HepG2 (cell line): Measurements from ENCODE around the gene AVPR2. TPM values are rescaled to one million over a fixed set of nuclear protein-coding genes. Genes with fewer than 3 reads are reported as not detected.

Source experiments
- ATAC-seq: fragments of 200-7000 bp; cut with Tn5 transposase; 3 replicates; pipeline ENCODE4 v1.9.1; 2020; ENCODE audit warnings: mild to moderate bottlenecking, moderate library complexity
- BruUV-seq: library from RNA; stranded (reverse); fragments of 400-500 nt; replicated peaks from 2 replicates; lab custom pipeline; 2021; lab: Mats Ljungman, UMichigan
- CTCF ChIA-PET: fragments of 300-600 bp; formaldehyde crosslinking; extraction: SDS; loops from one replicate; lab custom pipeline; 2021; ENCODE audit warnings: low total read pairs, inconsistent platforms, low intra/inter-chr PET ratio; lab: Yijun Ruan, JAX
- POLR2A ChIA-PET: fragments of 350-600 bp; sonication (Branson Sonifier 250); formaldehyde crosslinking; loops from one replicate; lab custom pipeline; 2020; ENCODE audit warnings: antibody characterized with exemption, inconsistent platforms; lab: Yijun Ruan, JAX
- DNase-seq: peaks from one replicate; pipeline ENCODE4 v3.0.0-alpha.2; 2015; ENCODE audit warnings: low spot score
- FAIRE-seq: peaks from 3 replicates; lab custom pipeline; 2011; peaks lifted over from hg19 to GRCh38; lab: Jason Lieb, UNC
- H2AFZ ChIP-seq: one replicate; pipeline ENCODE4 v1.6.1; 2011; ENCODE audit warnings: low read length, inconsistent platforms
- H3K27ac ChIP-seq: fragments of 300-600 bp; 3 replicates; pipeline ENCODE4 v1.8.0; 2011; ENCODE audit warnings: mixed run types, mild to moderate bottlenecking, mixed read lengths, low read length, inconsistent platforms; ENCODE audit not compliant: insufficient read depth; ENCODE audit errors: extremely low read length
- H3K27me3 ChIP-seq, 2 experiments: fragments of 200-600 bp in 1 of 2; 2 replicates in 1 of 2; 3 replicates in 1 of 2; pipeline versions ENCODE4 v1.6.0 to v1.8.0; 2011; ENCODE audit warnings: low read length in 2 of 2, mild to moderate bottlenecking in 2 of 2, moderate library complexity in 2 of 2, inconsistent platforms in 1 of 2; ENCODE audit not compliant: insufficient read depth in 2 of 2, control insufficient read depth in 1 of 2
- H3K36me3 ChIP-seq, 2 experiments: fragments of 200-600 bp in 1 of 2; replicated peaks in 1 of 2; 2 replicates in 1 of 2; 3 replicates in 1 of 2; pipeline versions ENCODE4 v1.5.1 to v1.8.0; 2011; ENCODE audit warnings: low read length in 2 of 2, inconsistent platforms in 1 of 2; ENCODE audit not compliant: insufficient read depth in 2 of 2, control insufficient read depth in 1 of 2
- H3K4me1 ChIP-seq: 2 replicates; pipeline ENCODE4 v1.5.1; 2012; ENCODE audit warnings: low read length, inconsistent platforms; ENCODE audit not compliant: insufficient read depth
- H3K4me2 ChIP-seq: 2 replicates; pipeline ENCODE4 v1.6.0; 2011; ENCODE audit warnings: low read depth, low read length, inconsistent platforms
- H3K4me3 ChIP-seq, 3 experiments: fragments of 200-600 bp in 1 of 3; sonication (generic), shearing (Covaris generic) in 1 of 3; replicated peaks in 1 of 3; 2 replicates each; pipeline ENCODE4 v1.5.1; 2011 to 2016; ENCODE audit warnings: low read length in 3 of 3, inconsistent platforms in 2 of 3, low read depth in 2 of 3, mild to moderate bottlenecking in 2 of 3, control low read depth in 1 of 3, mixed read lengths in 1 of 3; ENCODE audit not compliant: insufficient read depth in 1 of 3
- H3K79me2 ChIP-seq: one replicate; pipeline ENCODE4 v1.6.1; 2011; ENCODE audit warnings: low read length, inconsistent platforms; ENCODE audit not compliant: insufficient read depth
- H3K9ac ChIP-seq: 2 replicates; pipeline ENCODE4 v1.6.0; 2011; ENCODE audit warnings: mild to moderate bottlenecking, low read depth, low read length, inconsistent platforms; ENCODE audit not compliant: insufficient read depth
- H3K9me3 ChIP-seq: 2 replicates; pipeline ENCODE4 v1.5.1; 2012; ENCODE audit warnings: mild to moderate bottlenecking, low read length
- H4K20me1 ChIP-seq: 2 replicates; pipeline ENCODE4 v1.6.0; 2011; ENCODE audit warnings: inconsistent platforms, mild to moderate bottlenecking, low read length, moderate library complexity; ENCODE audit not compliant: insufficient read depth
- FOSL2 ChIP-seq: sonication (generic); formaldehyde crosslinking; IDR thresholded peaks from 2 replicates; pipeline ENCODE4 v1.4.0; 2020; ENCODE audit warnings: missing genetic modification reagents
- HNRNPL ChIP-seq: fragments of 200-400 bp; formaldehyde crosslinking; IDR thresholded peaks from 2 replicates; pipeline ENCODE4 v1.6.1; 2017; ENCODE audit warnings: mild to moderate bottlenecking, low read depth, low read length
- KLF6 ChIP-seq: IDR thresholded peaks from 2 replicates; pipeline ENCODE4 v1.8.0; 2016; ENCODE audit warnings: missing biosample characterization, missing genetic modification reagents
- NR2F6 ChIP-seq, 2 experiments: IDR thresholded peaks; 2 replicates each; pipeline ENCODE4 v1.6.1; 2016; ENCODE audit warnings: antibody characterized with exemption in 1 of 2, mild to moderate bottlenecking in 1 of 2
- NR3C1 ChIP-seq: sonication (generic); formaldehyde crosslinking; IDR thresholded peaks from 2 replicates; pipeline ENCODE4 v1.4.0; 2020; ENCODE audit warnings: missing genetic modification reagents
- SOX6 ChIP-seq, 2 experiments: fragments of 450-650 bp in 1 of 2; sonication (generic) in 1 of 2; formaldehyde crosslinking in 1 of 2; IDR thresholded peaks; 2 replicates each; pipeline versions ENCODE4 v1.4.0 to v1.6.1; 2017 to 2020; ENCODE audit warnings: antibody characterized with exemption in 1 of 2, mild to moderate bottlenecking in 1 of 2, missing genetic modification reagents in 1 of 2
- STAG1 ChIP-seq: sonication (generic); formaldehyde crosslinking; IDR thresholded peaks from 2 replicates; pipeline ENCODE4 v1.4.0; 2020; ENCODE audit warnings: missing genetic modification reagents
- XRCC5 ChIP-seq: fragments of 200-400 bp; formaldehyde crosslinking; optimal IDR thresholded peaks from 2 replicates; pipeline ENCODE3; 2017; ENCODE audit warnings: mild to moderate bottlenecking, low read length
- ZBTB42 ChIP-seq: sonication (generic); formaldehyde crosslinking; IDR thresholded peaks from 2 replicates; pipeline ENCODE4 v1.5.0; 2020; ENCODE audit warnings: mild to moderate bottlenecking, missing genetic modification reagents
- ZNF224 ChIP-seq: sonication (generic); formaldehyde crosslinking; IDR thresholded peaks from 2 replicates; pipeline ENCODE4 v1.5.0; 2020; ENCODE audit warnings: mild to moderate bottlenecking, missing genetic modification reagents
- ZNF263 ChIP-seq: sonication (generic); formaldehyde crosslinking; IDR thresholded peaks from 2 replicates; pipeline ENCODE4 v1.4.0; 2020; ENCODE audit warnings: missing genetic modification reagents
- ZNF629 ChIP-seq: sonication (generic); formaldehyde crosslinking; conservative IDR thresholded peaks from 2 replicates; pipeline ENCODE4 v1.5.0; 2020; ENCODE audit warnings: missing genetic modification reagents
- WGBS: methylation state at CpG from one replicate; pipeline ENCODE4 v1.1.6; 2017; ENCODE audit warnings: low lambda C conversion rate; 5-methylcytosine and 5-hydroxymethylcytosine counted together
- in situ Hi-C: cut with HindIII; loops from 2 replicates; pipeline ENCODE4 v1.10.0; 2017; ENCODE audit warnings: low pct_unique_long_range_greater_than_20kb; ENCODE audit not compliant: extremely low pct_ligation_motif_present
- intact Hi-C: fragments of 100-400 bp; cut with micrococcal nuclease; formaldehyde crosslinking; loops from one replicate; pipeline ENCODE4 v1.10.0; 2022; ENCODE audit not compliant: unreplicated experiment
- polyA plus RNA-seq, 8 experiments: library from polyadenylated mRNA; depleted of rRNA in 3 of 8; stranded (reverse) in 7 of 8; unstranded in 1 of 8; fragments of >200 nt; fragmentation: Illumina TruSeq in 4 of 8; extraction: Trizol in 4 of 8; gene quantifications; 2 replicates each; pipeline versions ENCODE4 v1.2.1 to v1.2.3, GENCODE V29; 2011 to 2016; ENCODE audit warnings: low read depth in 4 of 8, missing spikeins in 1 of 8, mixed read lengths in 1 of 8; ENCODE audit not compliant: insufficient read depth in 1 of 8
- total RNA-seq, 5 experiments: library from RNA; depleted of rRNA; stranded (reverse); fragments of >200 nt; fragmentation: Illumina TruSeq; extraction: Trizol; gene quantifications; 2 replicates each; pipeline ENCODE4 v1.2.3, GENCODE V29; 2016; ENCODE audit warnings: low read depth in 1 of 5
- TF ChIP-seq, protein P1 (sequence below): sonication (generic); formaldehyde crosslinking; IDR thresholded peaks from 2 replicates; pipeline ENCODE4 v1.5.0; 2020; ENCODE audit warnings: mild to moderate bottlenecking, missing genetic modification reagents, moderate library complexity
- TF ChIP-seq, protein P2 (sequence below): sonication (generic); formaldehyde crosslinking; IDR thresholded peaks from 2 replicates; pipeline ENCODE4 v1.5.1; 2020; ENCODE audit warnings: mild to moderate bottlenecking, missing genetic modification reagents, moderate library complexity
- TF ChIP-seq, protein P3 (sequence below): sonication (generic); formaldehyde crosslinking; IDR thresholded peaks from 2 replicates; pipeline ENCODE4 v1.9.0; 2022; ENCODE audit warnings: low read depth, missing genetic modification reagents

Gene AVPR2
- total and polyA plus RNA-seq, 2 of the 13 experiments (the other 11 are each of a cell fraction or from before 2014, with no cell fraction given) = not detected

DNA sequence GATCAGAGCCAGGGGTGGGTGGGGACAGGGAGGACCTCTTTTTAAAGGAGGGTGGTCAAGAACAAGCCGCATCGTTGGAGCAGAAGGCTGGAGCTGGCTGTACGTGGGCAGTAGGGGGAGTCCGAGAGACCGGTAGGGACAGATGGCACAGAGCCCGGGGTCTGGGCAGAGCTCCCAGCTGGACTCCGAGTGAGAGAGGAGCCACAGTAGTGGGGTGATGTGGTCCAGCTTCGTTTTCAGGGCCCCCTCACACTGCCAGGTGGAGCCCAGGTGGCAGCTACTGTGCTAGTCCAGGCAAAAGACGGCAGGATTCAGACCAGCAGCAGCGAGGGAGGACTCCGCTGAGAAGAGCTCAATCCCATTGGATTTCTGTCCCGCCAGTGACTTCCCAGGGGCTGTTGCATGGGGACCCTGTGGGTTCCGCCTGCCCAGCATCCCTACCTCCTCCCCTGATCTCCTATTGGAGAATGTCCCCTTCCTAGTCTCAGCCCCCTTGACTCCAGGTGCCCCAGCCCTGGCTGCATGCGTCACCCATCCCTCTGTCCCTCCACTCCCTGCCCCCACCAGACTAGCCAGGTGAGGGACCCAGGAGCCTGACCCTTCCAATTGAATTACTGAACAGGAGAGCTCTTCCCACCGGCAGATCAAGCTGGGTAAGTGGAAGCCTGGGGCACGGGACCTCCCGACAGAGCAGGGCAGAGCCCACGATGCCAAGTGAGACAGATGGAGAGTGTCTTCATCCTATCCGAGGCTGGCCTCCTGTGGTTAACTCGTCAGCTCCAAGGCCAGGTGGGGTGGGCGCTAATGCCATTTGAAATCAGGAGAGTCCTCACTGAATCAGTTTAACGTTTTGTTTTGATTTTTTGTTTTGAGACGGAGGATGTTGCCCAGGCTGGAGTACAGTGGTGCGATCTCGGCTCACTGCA lies 18.7 kb downstream of the AVPR2 start:
- in situ Hi-C loops (no loop called here), intact Hi-C loops (no loop called here)
- Histone ChIP-seq H3K4me1 (peaks cover 55% of the 10 kb centered on the region), H4K20me1 (no peaks in the 10 kb centered on the region), H3K27ac (no peak overlapping the region), H3K9ac (0 out of 2 replicates have a peak overlapping the region, but pooled peaks have one; percentile 29), H3K4me2 (peak overlapping the region; percentile 70), H3K4me3 (peak overlapping the region in 1 of 3 experiments; percentile 59; a peak in 2 of 6 replicates), H3K79me2 (no peaks in the 10 kb centered on the region), H3K36me3 (no peaks in the 10 kb centered on the region), H2AFZ (no peak overlapping the region), H3K27me3 (no peaks in the 10 kb centered on the region; a peak in 2 of 5 replicates), H3K9me3 (no peaks in the 10 kb centered on the region)
- ChIA-PET CTCF (interaction anchor here (2.3 to 4.4 kb wide), 2 partner anchors 24 to 30 kb away, joined by 8 to 29 read pairs; no protein-coding TSS in a partner anchor), POLR2A (interaction anchor here (0.9 to 1.9 kb wide), 6 partner anchors 11 to 159 kb away, joined by 3 to 9 read pairs (median 4); partner anchors contain the start of genes NAA10 and PLXNB3)
- no peak for DNase-seq
- peak; percentile 53 for FAIRE-seq
- ATAC-seq = peak; percentile 69
- 38% methylated on average over 7 of the region's 25 CpGs for WGBS
- BruUV-seq = no TSS peak
- TF ChIP-seq HNRNPL (peak; percentile 79), ZNF629 (0 out of 2 replicates have a peak, but pooled peaks have one; percentile 2), SOX6 (IDR thresholded peaks at IDR 0.05) (no peak), SOX6 (CRISPR knock-in tag; IDR thresholded peaks at IDR 0.05) (no peak), XRCC5 (peak; percentile 36), ZNF263 (CRISPR knock-in tag) (peak; percentile 74; the same call in 1 of the 2 replicates), NR2F6 (IDR thresholded peaks at IDR 0.05) (no peak), NR2F6 (CRISPR knock-in tag; IDR thresholded peaks at IDR 0.05) (no peak), FOSL2 (CRISPR knock-in tag) (no peak), KLF6 (no peak), STAG1 (0 out of 2 replicates have a peak, but pooled peaks have one; percentile 18), ZBTB42 (CRISPR knock-in tag) (no peak), ZNF224 (CRISPR knock-in tag) (no peak), NR3C1 (CRISPR knock-in tag) (no peak)
- TF ChIP-seq, protein P1, sequence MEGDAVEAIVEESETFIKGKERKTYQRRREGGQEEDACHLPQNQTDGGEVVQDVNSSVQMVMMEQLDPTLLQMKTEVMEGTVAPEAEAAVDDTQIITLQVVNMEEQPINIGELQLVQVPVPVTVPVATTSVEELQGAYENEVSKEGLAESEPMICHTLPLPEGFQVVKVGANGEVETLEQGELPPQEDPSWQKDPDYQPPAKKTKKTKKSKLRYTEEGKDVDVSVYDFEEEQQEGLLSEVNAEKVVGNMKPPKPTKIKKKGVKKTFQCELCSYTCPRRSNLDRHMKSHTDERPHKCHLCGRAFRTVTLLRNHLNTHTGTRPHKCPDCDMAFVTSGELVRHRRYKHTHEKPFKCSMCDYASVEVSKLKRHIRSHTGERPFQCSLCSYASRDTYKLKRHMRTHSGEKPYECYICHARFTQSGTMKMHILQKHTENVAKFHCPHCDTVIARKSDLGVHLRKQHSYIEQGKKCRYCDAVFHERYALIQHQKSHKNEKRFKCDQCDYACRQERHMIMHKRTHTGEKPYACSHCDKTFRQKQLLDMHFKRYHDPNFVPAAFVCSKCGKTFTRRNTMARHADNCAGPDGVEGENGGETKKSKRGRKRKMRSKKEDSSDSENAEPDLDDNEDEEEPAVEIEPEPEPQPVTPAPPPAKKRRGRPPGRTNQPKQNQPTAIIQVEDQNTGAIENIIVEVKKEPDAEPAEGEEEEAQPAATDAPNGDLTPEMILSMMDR (CRISPR knock-in tag) = peak; percentile 64
- TF ChIP-seq, protein P2, sequence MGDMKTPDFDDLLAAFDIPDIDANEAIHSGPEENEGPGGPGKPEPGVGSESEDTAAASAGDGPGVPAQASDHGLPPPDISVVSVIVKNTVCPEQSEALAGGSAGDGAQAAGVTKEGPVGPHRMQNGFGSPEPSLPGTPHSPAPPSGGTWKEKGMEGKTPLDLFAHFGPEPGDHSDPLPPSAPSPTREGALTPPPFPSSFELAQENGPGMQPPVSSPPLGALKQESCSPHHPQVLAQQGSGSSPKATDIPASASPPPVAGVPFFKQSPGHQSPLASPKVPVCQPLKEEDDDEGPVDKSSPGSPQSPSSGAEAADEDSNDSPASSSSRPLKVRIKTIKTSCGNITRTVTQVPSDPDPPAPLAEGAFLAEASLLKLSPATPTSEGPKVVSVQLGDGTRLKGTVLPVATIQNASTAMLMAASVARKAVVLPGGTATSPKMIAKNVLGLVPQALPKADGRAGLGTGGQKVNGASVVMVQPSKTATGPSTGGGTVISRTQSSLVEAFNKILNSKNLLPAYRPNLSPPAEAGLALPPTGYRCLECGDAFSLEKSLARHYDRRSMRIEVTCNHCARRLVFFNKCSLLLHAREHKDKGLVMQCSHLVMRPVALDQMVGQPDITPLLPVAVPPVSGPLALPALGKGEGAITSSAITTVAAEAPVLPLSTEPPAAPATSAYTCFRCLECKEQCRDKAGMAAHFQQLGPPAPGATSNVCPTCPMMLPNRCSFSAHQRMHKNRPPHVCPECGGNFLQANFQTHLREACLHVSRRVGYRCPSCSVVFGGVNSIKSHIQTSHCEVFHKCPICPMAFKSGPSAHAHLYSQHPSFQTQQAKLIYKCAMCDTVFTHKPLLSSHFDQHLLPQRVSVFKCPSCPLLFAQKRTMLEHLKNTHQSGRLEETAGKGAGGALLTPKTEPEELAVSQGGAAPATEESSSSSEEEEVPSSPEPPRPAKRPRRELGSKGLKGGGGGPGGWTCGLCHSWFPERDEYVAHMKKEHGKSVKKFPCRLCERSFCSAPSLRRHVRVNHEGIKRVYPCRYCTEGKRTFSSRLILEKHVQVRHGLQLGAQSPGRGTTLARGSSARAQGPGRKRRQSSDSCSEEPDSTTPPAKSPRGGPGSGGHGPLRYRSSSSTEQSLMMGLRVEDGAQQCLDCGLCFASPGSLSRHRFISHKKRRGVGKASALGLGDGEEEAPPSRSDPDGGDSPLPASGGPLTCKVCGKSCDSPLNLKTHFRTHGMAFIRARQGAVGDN (CRISPR knock-in tag) = 0 out of 2 replicates have a peak, but pooled peaks have one; percentile 15
- TF ChIP-seq, protein P3, sequence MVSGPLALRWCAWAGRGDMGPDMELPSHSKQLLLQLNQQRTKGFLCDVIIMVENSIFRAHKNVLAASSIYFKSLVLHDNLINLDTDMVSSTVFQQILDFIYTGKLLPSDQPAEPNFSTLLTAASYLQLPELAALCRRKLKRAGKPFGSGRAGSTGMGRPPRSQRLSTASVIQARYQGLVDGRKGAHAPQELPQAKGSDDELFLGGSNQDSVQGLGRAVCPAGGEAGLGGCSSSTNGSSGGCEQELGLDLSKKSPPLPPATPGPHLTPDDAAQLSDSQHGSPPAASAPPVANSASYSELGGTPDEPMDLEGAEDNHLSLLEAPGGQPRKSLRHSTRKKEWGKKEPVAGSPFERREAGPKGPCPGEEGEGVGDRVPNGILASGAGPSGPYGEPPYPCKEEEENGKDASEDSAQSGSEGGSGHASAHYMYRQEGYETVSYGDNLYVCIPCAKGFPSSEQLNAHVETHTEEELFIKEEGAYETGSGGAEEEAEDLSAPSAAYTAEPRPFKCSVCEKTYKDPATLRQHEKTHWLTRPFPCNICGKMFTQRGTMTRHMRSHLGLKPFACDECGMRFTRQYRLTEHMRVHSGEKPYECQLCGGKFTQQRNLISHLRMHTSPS (CRISPR knock-in tag) = no peak
